Esophagus squamous epithelium (tissue), 4 donors: Measurements from ENCODE around the gene CPLX4.

Experiments
- CTCF ChIP-seq, 6 experiments: fragments of 450-650 bp in 4 of 6; fragments of 200-600 bp in 2 of 6; sonication (generic) in 2 of 6; IDR thresholded peaks; one replicate each; pipeline ENCODE4 v1.5.1; 2016 to 2019; ENCODE audit warnings: antibody characterized with exemption in 6 of 6, mild to moderate bottlenecking in 4 of 6, moderate library complexity in 4 of 6
- POLR2A ChIP-seq, 4 donors: fragments of 450-650 bp; IDR thresholded peaks; one replicate each; pipeline ENCODE4 v1.6.1; 2017; ENCODE audit warnings: antibody characterized with exemption in 4 of 4, mild to moderate bottlenecking in 4 of 4, moderate library complexity in 3 of 4

GRCh38 chr18:59300676-59301285 is 17.7 kb downstream of the CPLX4 start:
- no peak for TF ChIP-seq CTCF (IDR thresholded peaks at IDR 0.05)
- no peak for TF ChIP-seq POLR2A (IDR thresholded peaks at IDR 0.05)
